ENCODE measurements around the gene RAB31. TPM values are rescaled to one million over a fixed set of nuclear protein-coding genes. Genes with fewer than 3 reads are reported as not detected.

The RAB31 gene
- total RNA-seq, 1 experiment from 2014 or later: 32.9 TPM

GRCh38 chr18:9737472-9738121, 29.5 kb downstream of the RAB31 start (continued):
- TF ChIP-seq SMAD3 (CRISPR knock-in tag; IDR thresholded peaks at IDR 0.05; ENCODE audit: borderline replicate concordance) (no peak), ZNF317 (CRISPR knock-in tag; IDR thresholded peaks at IDR 0.05; ENCODE audit: borderline replicate concordance, low read depth) (no peak), CREM (CRISPR knock-in tag; IDR thresholded peaks at IDR 0.05) (no peak), SP1 (CRISPR knock-in tag; conservative IDR thresholded peaks at IDR 0.05) (no peak), JUN (CRISPR knock-in tag; IDR thresholded peaks at IDR 0.05) (no peak), FOXJ3 (CRISPR knock-in tag; IDR thresholded peaks at IDR 0.05; ENCODE audit: borderline replicate concordance) (no peak)

DNA sequence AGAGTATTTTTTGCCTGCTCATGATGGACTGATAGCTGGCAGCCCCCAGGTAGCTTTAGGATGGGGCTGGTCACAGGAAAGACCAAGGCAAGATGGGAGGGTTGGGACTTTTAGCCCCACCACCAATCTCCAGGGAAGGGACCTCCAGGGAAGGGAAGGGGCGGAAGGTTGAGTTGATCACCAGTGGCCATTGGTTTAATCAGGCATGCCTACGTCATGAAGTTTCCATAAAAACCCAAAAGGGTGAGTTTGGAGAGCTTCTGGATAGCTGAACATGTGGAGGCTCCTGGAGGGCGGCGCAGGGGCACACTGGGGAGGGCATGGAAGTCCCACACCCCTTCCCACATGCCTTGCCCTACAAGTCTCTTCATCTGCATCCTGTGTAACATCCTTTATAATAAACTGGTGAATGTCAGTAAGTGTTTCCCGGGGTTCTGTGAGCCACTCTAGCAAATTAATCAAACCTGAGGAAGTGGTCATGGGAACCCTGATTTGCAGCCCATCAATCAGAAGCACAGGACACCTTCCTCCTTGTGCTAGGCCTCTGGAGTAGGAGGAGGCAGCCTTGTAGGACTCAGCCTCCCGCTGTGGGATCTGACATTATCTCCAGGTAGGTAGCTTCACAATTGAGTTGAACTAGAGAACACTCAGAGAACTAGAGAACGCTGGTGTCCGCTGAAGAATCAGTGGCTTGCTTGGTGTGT, 30.3 kb downstream of the RAB31 start:
- Mint-ChIP-seq H3K36me3 (no peaks in the 10 kb centered on the region), H3K4me1 (peaks cover 39% of the 10 kb centered on the region), H3K27ac (no peak overlapping the region; the same call in 1 of the 2 replicates), H3K27me3 (ENCODE audit: low read depth) (no peaks in the 10 kb centered on the region), H3K4me3 (no peak overlapping the region), H3K9me3 (no peaks in the 10 kb centered on the region)
- CTCF ChIA-PET: interaction anchor here (1.1 to 1.6 kb wide), 3 partner anchors 16 to 163 kb away, joined by 3 to 6 read pairs (median 3); no protein-coding TSS in a partner anchor
- POLR2A ChIA-PET: no interaction called here
- TF ChIP-seq TCF7 (CRISPR knock-in tag; IDR thresholded peaks at IDR 0.05; ENCODE audit: low read depth) (no peak), HMGA2 (CRISPR knock-in tag; IDR thresholded peaks at IDR 0.05) (no peak), IRF2 (CRISPR knock-in tag; IDR thresholded peaks at IDR 0.05; ENCODE audit: borderline replicate concordance, low read depth) (no peak), ZNF138 (CRISPR knock-in tag; conservative IDR thresholded peaks at IDR 0.05) (no peak), MYBL2 (CRISPR knock-in tag; IDR thresholded peaks at IDR 0.05) (no peak), ZNF263 (CRISPR knock-in tag; IDR thresholded peaks at IDR 0.05; ENCODE audit: low read depth) (no peak), TEAD4 (CRISPR knock-in tag; IDR thresholded peaks at IDR 0.05) (no peak), FOXP4 (CRISPR knock-in tag; IDR thresholded peaks at IDR 0.05) (no peak), ZNF671 (CRISPR knock-in tag; IDR thresholded peaks at IDR 0.05) (no peak)
- TF ChIP-seq, protein P1, sequence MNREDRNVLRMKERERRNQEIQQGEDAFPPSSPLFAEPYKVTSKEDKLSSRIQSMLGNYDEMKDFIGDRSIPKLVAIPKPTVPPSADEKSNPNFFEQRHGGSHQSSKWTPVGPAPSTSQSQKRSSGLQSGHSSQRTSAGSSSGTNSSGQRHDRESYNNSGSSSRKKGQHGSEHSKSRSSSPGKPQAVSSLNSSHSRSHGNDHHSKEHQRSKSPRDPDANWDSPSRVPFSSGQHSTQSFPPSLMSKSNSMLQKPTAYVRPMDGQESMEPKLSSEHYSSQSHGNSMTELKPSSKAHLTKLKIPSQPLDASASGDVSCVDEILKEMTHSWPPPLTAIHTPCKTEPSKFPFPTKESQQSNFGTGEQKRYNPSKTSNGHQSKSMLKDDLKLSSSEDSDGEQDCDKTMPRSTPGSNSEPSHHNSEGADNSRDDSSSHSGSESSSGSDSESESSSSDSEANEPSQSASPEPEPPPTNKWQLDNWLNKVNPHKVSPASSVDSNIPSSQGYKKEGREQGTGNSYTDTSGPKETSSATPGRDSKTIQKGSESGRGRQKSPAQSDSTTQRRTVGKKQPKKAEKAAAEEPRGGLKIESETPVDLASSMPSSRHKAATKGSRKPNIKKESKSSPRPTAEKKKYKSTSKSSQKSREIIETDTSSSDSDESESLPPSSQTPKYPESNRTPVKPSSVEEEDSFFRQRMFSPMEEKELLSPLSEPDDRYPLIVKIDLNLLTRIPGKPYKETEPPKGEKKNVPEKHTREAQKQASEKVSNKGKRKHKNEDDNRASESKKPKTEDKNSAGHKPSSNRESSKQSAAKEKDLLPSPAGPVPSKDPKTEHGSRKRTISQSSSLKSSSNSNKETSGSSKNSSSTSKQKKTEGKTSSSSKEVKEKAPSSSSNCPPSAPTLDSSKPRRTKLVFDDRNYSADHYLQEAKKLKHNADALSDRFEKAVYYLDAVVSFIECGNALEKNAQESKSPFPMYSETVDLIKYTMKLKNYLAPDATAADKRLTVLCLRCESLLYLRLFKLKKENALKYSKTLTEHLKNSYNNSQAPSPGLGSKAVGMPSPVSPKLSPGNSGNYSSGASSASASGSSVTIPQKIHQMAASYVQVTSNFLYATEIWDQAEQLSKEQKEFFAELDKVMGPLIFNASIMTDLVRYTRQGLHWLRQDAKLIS (CRISPR knock-in tag; IDR thresholded peaks at IDR 0.05; ENCODE audit: borderline replicate concordance): no peak
- TF ChIP-seq, protein P2, sequence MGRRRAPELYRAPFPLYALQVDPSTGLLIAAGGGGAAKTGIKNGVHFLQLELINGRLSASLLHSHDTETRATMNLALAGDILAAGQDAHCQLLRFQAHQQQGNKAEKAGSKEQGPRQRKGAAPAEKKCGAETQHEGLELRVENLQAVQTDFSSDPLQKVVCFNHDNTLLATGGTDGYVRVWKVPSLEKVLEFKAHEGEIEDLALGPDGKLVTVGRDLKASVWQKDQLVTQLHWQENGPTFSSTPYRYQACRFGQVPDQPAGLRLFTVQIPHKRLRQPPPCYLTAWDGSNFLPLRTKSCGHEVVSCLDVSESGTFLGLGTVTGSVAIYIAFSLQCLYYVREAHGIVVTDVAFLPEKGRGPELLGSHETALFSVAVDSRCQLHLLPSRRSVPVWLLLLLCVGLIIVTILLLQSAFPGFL (CRISPR knock-in tag; IDR thresholded peaks at IDR 0.05; ENCODE audit: borderline replicate concordance): no peak
- ATAC-seq: no peak
- no peak for DNase-seq (ENCODE audit: low spot score)

Measured in WTC11 (cell line).